ENCODE measurements around the gene PPP2R3B.

- no peak for TF ChIP-seq CTCF (conservative IDR thresholded peaks at IDR 0.05 in 1 of 2, IDR thresholded peaks at IDR 0.05 in 1 of 2; ENCODE audit: extremely low read depth in 1 of 2, insufficient read depth in 1 of 2, low read depth in 1 of 2, low read length in 2 of 2)
- TF ChIP-seq EZH2 (IDR thresholded peaks at IDR 0.05; ENCODE audit: borderline replicate concordance, low read length) = no peak
These were observed 28.8 kb downstream of the PPP2R3B start for GRCh38 chrX:357693-358471.

Measured in mammary epithelial cell (primary cell).